Ovary (tissue), 3 donors: Measurements from ENCODE around the gene DUSP7.

ENCODE experiments used
- CTCF ChIP-seq, 3 donors: fragments of 450-650 bp in 2 of 3; fragments of 200-600 bp in 1 of 3; IDR thresholded peaks; one replicate each; pipeline versions ENCODE4 v1.5.1 to v1.8.0; 2016 to 2022; ENCODE audit warnings: antibody characterized with exemption in 3 of 3, mild to moderate bottlenecking in 1 of 3
- EP300 ChIP-seq: sonication (generic); formaldehyde crosslinking; IDR thresholded peaks from one replicate; pipeline ENCODE4 v1.6.1; 2017; ENCODE audit warnings: antibody characterized with exemption
- donor health status: DM: no; HTN: no; CAD: no.

- no peak for TF ChIP-seq CTCF (IDR thresholded peaks at IDR 0.05)
- no peak for TF ChIP-seq EP300
Observed at GRCh38 chr3:52010431-52010830, 45.9 kb downstream of the DUSP7 start.
